ENCODE results near the gene PPP4R4.

The PPP4R4 gene

DNA sequence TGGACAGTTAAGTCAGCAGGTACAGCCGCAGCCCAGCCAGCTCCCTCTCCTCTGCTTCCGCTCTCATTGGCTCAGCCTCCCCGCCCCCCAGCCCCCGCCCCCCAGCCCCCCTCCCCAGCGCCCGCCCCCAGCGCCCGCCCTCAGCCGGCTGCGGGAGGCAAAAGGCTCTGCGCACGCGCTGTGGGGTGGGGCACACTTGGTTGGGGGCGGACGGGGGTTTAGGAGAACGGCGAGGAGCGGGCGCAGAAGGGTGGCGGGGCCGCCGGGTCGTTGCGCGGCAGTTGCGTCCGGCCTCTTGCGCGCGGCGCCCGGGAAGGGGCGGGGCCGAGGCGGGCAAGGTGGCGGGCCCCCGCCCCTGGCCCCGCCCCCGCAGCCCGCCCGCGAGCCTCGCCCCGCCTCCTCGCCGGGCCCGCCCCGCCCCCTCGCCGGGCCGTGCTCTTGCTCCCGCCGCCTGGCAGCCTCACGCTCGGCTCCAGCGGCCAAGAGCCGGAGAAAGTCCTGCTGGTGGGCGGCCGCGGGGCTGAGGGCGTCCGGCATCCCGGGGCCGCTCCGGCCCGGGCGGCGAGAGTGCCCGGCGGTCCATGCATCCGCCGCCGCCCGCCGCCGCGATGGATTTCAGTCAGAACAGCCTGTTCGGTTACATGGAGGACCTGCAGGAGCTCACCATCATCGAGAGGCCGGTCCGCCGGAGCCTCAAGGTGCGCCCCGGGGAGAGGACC is at the start of gene PPP4R4:
PPP4R4 (plus strand) TSS at position 438 of the 719 bp plus-strand sequence; CDS start at position 582, 144 bp downstream.
- H3K4me3 ChIP-seq (ENCODE audit: low read depth, low read length), result peak within 1 kb of the TSS; percentile 52
- H3K36me3 ChIP-seq (replicated peaks), result no peaks in the 10 kb centered on the region
- H3K27me3 ChIP-seq (replicated peaks), result peaks cover 33% of the 10 kb centered on the region
- DNase-seq, result peak; percentile 21
- no peak for TF ChIP-seq CTCF (IDR thresholded peaks at IDR 0.05; ENCODE audit: low read depth, low read length, missing control alignments)
- no peak within 1 kb of the TSS for H3K27ac ChIP-seq
- in situ Hi-C loops (cut with HindIII; ENCODE audit: low pct_ligation_motif_present, low sequenced_read_pairs), result no loop called here

GRCh38 chr14:94124582-94125377 is 49.3 kb upstream of the PPP4R4 start:
- H3K27ac ChIP-seq, result no peak overlapping the region
- no peak overlapping the region for H3K4me3 ChIP-seq (ENCODE audit: low read depth, low read length)
- no peaks in the 10 kb centered on the region for H3K36me3 ChIP-seq (replicated peaks)
- no peaks in the 10 kb centered on the region for H3K27me3 ChIP-seq (replicated peaks)
- in situ Hi-C loops (cut with HindIII; ENCODE audit: low pct_ligation_motif_present, low sequenced_read_pairs), result no loop called here
- no peak for DNase-seq
- TF ChIP-seq CTCF (IDR thresholded peaks at IDR 0.05; ENCODE audit: low read depth, low read length, missing control alignments), result no peak

DNA sequence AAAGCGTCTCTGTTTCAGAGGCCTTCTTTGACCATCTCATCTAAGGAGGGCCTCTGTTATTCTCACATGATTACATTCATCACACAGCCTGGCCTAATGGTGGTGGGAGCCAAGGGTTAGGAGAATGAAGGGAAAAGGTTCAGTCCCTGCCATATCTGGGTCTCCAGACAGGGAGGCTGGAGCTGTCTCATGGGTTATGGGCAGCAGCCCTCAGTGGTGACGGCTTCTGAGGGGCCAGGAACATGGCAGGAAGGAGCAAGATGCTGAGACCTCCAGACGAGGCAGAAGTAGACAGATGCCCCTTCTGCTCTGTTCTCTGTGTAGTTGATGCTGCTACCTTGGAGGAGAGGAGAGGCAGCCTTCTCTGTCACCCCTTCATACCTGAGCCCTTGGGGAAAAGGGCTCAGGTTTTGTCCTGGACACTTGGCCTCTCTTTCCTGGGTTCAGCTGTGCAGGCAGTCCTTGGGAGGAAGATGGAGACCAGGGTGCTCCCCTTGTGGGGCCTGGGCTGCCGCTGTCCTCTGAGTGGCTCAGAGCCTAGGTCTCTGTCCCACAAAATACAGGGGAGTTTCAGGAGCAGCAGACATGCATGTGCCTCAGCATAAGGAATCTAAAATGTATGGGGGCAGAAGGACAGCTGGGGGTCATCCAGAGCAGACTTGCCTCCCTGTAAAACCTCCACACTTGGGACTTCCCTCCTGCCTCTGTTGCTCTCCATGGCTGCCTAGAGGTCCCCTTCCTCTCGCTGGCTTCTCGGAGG is 48.3 kb upstream of the PPP4R4 start:
- no peaks in the 10 kb centered on the region for H3K36me3 ChIP-seq (replicated peaks)
- in situ Hi-C loops (cut with HindIII; ENCODE audit: low pct_ligation_motif_present, low sequenced_read_pairs), result no loop called here
- no peak overlapping the region for H3K27ac ChIP-seq
- no peaks in the 10 kb centered on the region for H3K27me3 ChIP-seq (replicated peaks)
- DNase-seq, result no peak
- H3K4me3 ChIP-seq (ENCODE audit: low read depth, low read length), result no peak overlapping the region
- TF ChIP-seq CTCF (IDR thresholded peaks at IDR 0.05; ENCODE audit: low read depth, low read length, missing control alignments), result no peak

GRCh38 chr14:94126419-94126677 is 47.8 kb upstream of the PPP4R4 start:
- Histone ChIP-seq H3K27ac (no peak overlapping the region), H3K4me3 (ENCODE audit: low read depth, low read length) (no peak overlapping the region), H3K27me3 (replicated peaks) (no peaks in the 10 kb centered on the region), H3K36me3 (replicated peaks) (no peaks in the 10 kb centered on the region)
- in situ Hi-C loops (cut with HindIII; ENCODE audit: low pct_ligation_motif_present, low sequenced_read_pairs), result no loop called here
- no peak for TF ChIP-seq CTCF (IDR thresholded peaks at IDR 0.05; ENCODE audit: low read depth, low read length, missing control alignments)
- DNase-seq, result no peak

DNA sequence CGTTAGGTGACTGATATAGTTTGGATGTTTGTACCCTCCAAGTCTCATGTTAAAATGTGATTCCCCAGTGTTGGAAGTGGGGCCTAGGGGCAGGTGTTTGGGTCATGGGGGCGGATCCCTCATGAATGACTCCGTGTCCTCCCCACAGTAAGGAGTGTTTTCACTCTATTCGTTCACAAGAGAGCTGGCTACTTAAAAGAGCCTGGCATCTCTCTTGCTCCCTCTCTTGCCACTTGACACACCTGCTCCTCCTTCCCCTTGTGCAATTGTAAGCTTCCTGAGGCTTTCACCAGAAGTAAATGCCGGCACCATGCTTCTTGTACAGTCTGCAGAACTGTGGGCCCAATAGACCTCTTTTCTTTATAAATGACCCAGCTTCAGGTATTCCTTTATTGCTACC is 47.3 kb upstream of the PPP4R4 start:
- H3K27ac ChIP-seq, result no peak overlapping the region
- in situ Hi-C loops (cut with HindIII; ENCODE audit: low pct_ligation_motif_present, low sequenced_read_pairs), result no loop called here
- no peak for DNase-seq
- H3K36me3 ChIP-seq (replicated peaks), result no peaks in the 10 kb centered on the region
- H3K4me3 ChIP-seq (ENCODE audit: low read depth, low read length), result no peak overlapping the region
- no peaks in the 10 kb centered on the region for H3K27me3 ChIP-seq (replicated peaks)
- no peak for TF ChIP-seq CTCF (IDR thresholded peaks at IDR 0.05; ENCODE audit: low read depth, low read length, missing control alignments)
